Transverse colon (tissue), 4 donors: Measurements from ENCODE around the gene FAM149A. TPM values are rescaled to one million over a fixed set of nuclear protein-coding genes. Genes with fewer than 3 reads are reported as not detected.

ENCODE experiments used
- DNase-seq: peaks from one replicate; pipeline ENCODE4 v3.0.0-alpha.2; 2019
- H3K27ac ChIP-seq, 4 donors: fragments of 200-600 bp; sonication (generic); 2 replicates each; pipeline ENCODE4 v1.5.1; 2016 to 2018; ENCODE audit warnings: inconsistent platforms in 4 of 4
- H3K27me3 ChIP-seq: fragments of 200-600 bp; sonication (generic); 2 replicates; pipeline ENCODE4 v1.5.1; 2017; ENCODE audit warnings: inconsistent platforms
- H3K36me3 ChIP-seq, 4 donors: fragments of 200-600 bp; sonication (generic); 2 replicates each; pipeline ENCODE4 v1.5.1; 2017 to 2019; ENCODE audit warnings: inconsistent platforms in 4 of 4
- H3K4me1 ChIP-seq, 4 donors: fragments of 200-600 bp; sonication (generic); 2 replicates each; pipeline ENCODE4 v1.5.1; 2017 to 2020; ENCODE audit warnings: inconsistent platforms in 4 of 4
- H3K4me3 ChIP-seq, 4 donors: fragments of 200-600 bp; sonication (generic); 1 replicate in 1 of 4; 2 replicates in 3 of 4; pipeline versions ENCODE4 v1.5.1 to v1.6.1; 2017 to 2019; ENCODE audit warnings: inconsistent platforms in 4 of 4
- H3K9me3 ChIP-seq, 2 donors: fragments of 200-600 bp; sonication (generic); 2 replicates each; pipeline ENCODE4 v1.5.1; 2017 to 2019; ENCODE audit warnings: inconsistent platforms in 2 of 2
- EP300 ChIP-seq: sonication (generic); formaldehyde crosslinking; IDR thresholded peaks from one replicate; pipeline ENCODE4 v1.6.1; 2017; ENCODE audit warnings: antibody characterized with exemption, low read depth
- POLR2A ChIP-seq: fragments of 450-650 bp; IDR thresholded peaks from one replicate; pipeline ENCODE4 v1.6.1; 2016; ENCODE audit warnings: antibody characterized with exemption, mild to moderate bottlenecking, moderate library complexity
- POLR2AphosphoS5 ChIP-seq, 3 donors: sonication (generic); formaldehyde crosslinking; IDR thresholded peaks; one replicate each; pipeline ENCODE4 v1.6.1; 2016; ENCODE audit warnings: antibody characterized with exemption in 3 of 3
- WGBS, 2 donors: methylation state at CpG; one replicate each; pipeline ENCODE4 v1.1.5; 2018; ENCODE audit warnings: low coverage in 1 of 2; 5-methylcytosine and 5-hydroxymethylcytosine counted together
- in situ Hi-C, 4 donors: fragments of 200-750 bp; cut with MboI; loops; one replicate each; pipeline versions ENCODE4 v1.15.0 to v1.15.1; 2017; ENCODE audit warnings: low sequenced_read_pairs in 3 of 4, low pct_ligation_motif_present in 1 of 4, low pct_unique_long_range_greater_than_20kb in 1 of 4
- intact Hi-C: fragments of 100-400 bp; cut with DNase I; formaldehyde crosslinking; loops from one replicate; pipeline ENCODE4 v1.15.1; 2023; ENCODE audit warnings: low total_unique reads
- total RNA-seq, 4 donors: library from RNA; depleted of rRNA; stranded (reverse); fragments of >200 nt; gene quantifications; one replicate each; pipeline ENCODE4 v1.1.0, GENCODE V29; 2016
- TF ChIP-seq, protein P1 (sequence below), 5 experiments: fragments of 200-600 bp in 3 of 5; fragments of 450-650 bp in 2 of 5; sonication (generic) in 3 of 5; IDR thresholded peaks; 1 replicate in 2 of 5; 2 replicates in 3 of 5; pipeline ENCODE4 v1.5.1; 2016 to 2017; ENCODE audit warnings: antibody characterized with exemption in 5 of 5, inconsistent platforms in 3 of 5, mild to moderate bottlenecking in 2 of 5, moderate library complexity in 1 of 5

Gene FAM149A
- total RNA-seq, 4 donors from 2014 or later = 10.8 to 20.1 (median 16.2) TPM

DNA sequence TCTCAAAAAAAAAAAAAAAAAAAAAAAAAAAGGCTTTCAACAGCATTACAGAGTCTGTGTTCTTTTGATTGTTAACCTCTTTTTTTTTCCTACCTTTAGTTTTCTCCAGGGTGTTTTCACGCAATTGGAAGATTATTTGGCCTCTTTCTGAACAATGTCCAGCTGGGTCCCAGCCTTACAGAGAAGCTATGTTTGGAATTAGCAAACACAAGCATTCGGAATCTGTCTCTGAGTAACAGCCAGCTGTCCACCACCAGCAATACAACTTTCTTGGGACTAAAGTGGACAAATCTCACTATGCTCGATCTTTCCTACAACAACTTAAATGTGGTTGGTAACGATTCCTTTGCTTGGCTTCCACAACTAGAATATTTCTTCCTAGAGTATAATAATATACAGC is 22.3 kb upstream of the FAM149A start:
- in situ Hi-C loops (no loop called here), intact Hi-C loops (no loop called here)
- WGBS, 2 donors = 38 to 70% methylated on average over 2 to 4 of the region's 4 CpGs

DNA sequence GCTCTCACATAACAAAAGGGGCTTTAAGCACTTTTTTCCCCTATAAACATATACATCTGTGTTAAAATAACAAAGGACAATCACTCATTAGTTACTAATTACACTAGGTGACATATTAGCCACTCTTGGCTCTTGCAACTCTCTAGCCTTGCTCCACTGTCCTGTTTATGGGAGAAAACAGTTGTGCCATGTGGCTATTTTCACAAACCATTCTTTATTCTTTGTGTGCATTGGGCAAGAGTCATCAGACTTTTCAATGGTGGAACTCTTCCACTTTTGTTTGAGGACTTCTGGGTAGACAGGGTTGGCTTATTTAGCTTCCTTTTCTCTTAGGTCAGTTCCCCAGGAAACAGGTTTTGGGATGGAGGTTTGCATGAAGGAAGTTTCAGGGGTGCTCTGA is 16.0 kb upstream of the FAM149A start:
- Histone ChIP-seq H3K27ac (no peak overlapping the region), H3K4me3 (no peak overlapping the region), H3K4me1 (no peaks in the 10 kb centered on the region), H3K9me3 (no peaks in the 10 kb centered on the region), H3K27me3 (no peaks in the 10 kb centered on the region), H3K36me3 (no peaks in the 10 kb centered on the region)
- intact Hi-C loops (no loop called here), in situ Hi-C loops (no loop called here)
- TF ChIP-seq POLR2AphosphoS5 (IDR thresholded peaks at IDR 0.05) = no peak
- TF ChIP-seq EP300 = no peak
- TF ChIP-seq POLR2A = no peak
- TF ChIP-seq, protein P1, sequence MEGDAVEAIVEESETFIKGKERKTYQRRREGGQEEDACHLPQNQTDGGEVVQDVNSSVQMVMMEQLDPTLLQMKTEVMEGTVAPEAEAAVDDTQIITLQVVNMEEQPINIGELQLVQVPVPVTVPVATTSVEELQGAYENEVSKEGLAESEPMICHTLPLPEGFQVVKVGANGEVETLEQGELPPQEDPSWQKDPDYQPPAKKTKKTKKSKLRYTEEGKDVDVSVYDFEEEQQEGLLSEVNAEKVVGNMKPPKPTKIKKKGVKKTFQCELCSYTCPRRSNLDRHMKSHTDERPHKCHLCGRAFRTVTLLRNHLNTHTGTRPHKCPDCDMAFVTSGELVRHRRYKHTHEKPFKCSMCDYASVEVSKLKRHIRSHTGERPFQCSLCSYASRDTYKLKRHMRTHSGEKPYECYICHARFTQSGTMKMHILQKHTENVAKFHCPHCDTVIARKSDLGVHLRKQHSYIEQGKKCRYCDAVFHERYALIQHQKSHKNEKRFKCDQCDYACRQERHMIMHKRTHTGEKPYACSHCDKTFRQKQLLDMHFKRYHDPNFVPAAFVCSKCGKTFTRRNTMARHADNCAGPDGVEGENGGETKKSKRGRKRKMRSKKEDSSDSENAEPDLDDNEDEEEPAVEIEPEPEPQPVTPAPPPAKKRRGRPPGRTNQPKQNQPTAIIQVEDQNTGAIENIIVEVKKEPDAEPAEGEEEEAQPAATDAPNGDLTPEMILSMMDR (IDR thresholded peaks at IDR 0.05) = no peak
- DNase-seq = no peak

More for the DNA sequence above, 22.3 kb upstream of the FAM149A start:
- Histone ChIP-seq H3K9me3 (no peaks in the 10 kb centered on the region), H3K27ac (no peak overlapping the region), H3K4me1 (no peaks in the 10 kb centered on the region), H3K36me3 (no peaks in the 10 kb centered on the region), H3K4me3 (no peak overlapping the region), H3K27me3 (no peaks in the 10 kb centered on the region)
- no peak for DNase-seq
- TF ChIP-seq, protein P1 (IDR thresholded peaks at IDR 0.05) = no peak
- TF ChIP-seq EP300 = no peak
- TF ChIP-seq POLR2AphosphoS5 (IDR thresholded peaks at IDR 0.05) = no peak
- TF ChIP-seq POLR2A = no peak

DNA sequence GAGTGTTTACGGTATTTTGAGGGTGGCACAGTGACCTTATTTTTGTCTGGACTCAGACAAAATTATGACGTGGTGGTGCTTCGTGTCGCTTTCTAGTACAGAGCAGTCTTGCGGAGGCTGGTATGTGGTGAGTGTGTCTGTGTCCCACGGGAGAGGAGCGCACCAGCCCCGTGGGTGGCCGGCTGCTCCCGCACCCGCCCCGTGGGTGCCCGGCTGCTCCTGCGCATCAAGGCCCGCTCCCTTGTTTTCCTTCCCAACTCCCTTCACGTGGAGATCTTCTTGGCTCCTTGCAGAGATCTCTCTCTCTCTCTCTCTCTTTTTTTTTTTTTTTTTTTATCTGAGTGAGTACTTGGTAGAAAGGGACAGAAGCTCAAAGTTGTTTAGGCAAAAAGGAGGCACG is 12.2 kb upstream of the FAM149A start:
- DNase-seq = no peak
- 84 to 91% methylated on average over 10 to 17 of the region's 17 CpGs for WGBS, 2 donors

DNA sequence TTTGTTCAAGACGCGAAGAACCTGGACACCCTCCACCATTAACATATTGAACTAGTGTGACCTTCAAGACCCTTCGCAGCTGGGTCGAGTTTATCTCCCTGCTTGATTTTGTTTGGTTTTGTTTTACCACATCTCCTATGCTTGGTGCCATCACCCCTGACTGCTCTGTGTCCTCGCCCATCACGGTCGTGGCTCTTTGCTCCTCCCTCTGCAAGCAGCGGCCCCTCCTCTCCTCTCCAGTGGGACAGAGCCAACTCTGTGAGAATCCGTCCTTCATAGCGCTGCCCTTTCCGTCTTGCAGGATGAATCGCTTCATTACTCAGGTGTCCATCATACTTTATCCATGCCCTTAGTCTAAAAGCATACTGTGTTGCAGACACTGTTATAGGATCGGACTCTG is 9.1 kb upstream of the FAM149A start:
- intact Hi-C loops = no loop called here

More for the DNA sequence above, 12.2 kb upstream of the FAM149A start:
- no peaks in the 10 kb centered on the region for H3K27me3 ChIP-seq
- H3K27ac ChIP-seq = no peak overlapping the region
- in situ Hi-C loops (no loop called here), intact Hi-C loops (no loop called here)
- no peaks in the 10 kb centered on the region for H3K4me1 ChIP-seq
- TF ChIP-seq EP300 (no peak), POLR2AphosphoS5 (IDR thresholded peaks at IDR 0.05) (no peak)
- no peaks in the 10 kb centered on the region for H3K9me3 ChIP-seq
- H3K4me3 ChIP-seq = no peak overlapping the region
- no peaks in the 10 kb centered on the region for H3K36me3 ChIP-seq

More for the DNA sequence above, 9.1 kb upstream of the FAM149A start:
- H3K27ac ChIP-seq = no peak overlapping the region
- no peaks in the 10 kb centered on the region for H3K36me3 ChIP-seq
- 28 to 60% methylated on average over 7 to 13 of the region's 13 CpGs for WGBS, 2 donors
- no peak overlapping the region for H3K4me3 ChIP-seq
- H3K4me1 ChIP-seq = no peaks in the 10 kb centered on the region
- H3K9me3 ChIP-seq = no peaks in the 10 kb centered on the region
- no peaks in the 10 kb centered on the region for H3K27me3 ChIP-seq
- in situ Hi-C loops = no loop called here
- no peak for TF ChIP-seq POLR2AphosphoS5 (IDR thresholded peaks at IDR 0.05)
- TF ChIP-seq POLR2A = no peak
- TF ChIP-seq EP300 = no peak
- TF ChIP-seq, protein P1 (IDR thresholded peaks at IDR 0.05) = no peak
- no peak for DNase-seq
